ENCODE data around the gene RRBP1.

The RRBP1 gene

DNA sequence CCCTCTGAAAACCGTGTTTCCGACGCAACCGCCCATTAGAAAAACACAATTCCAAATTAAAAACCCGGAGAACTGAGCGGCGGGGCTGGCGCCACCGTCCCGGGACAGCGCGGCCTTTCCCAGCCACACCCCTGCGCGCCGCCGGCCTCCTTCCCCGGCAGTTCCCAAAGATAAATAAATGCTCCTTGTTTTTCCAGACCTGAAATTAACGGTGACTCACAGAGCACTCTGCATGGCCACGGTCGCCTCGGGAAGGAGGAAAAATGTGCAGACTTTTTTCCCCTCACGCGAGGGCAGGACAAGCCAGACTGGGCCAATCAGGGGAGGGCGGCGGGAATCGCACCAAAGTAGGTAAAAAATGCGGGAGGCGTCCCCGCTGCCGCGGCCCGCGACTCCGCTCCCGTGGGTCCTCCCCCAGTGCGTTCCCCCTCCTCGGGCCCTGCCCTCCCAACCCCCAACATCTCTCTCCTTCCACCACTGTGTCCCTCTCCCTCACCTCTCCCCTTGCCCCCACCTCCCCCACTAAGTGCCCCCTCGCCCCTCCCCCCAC is 113.0 kb downstream of the RRBP1 start:
- H3K9ac ChIP-seq (ENCODE audit: low read length), result no peak overlapping the region
- H2AFZ ChIP-seq (ENCODE audit: low read length), result no peak overlapping the region
- H3K79me2 ChIP-seq (ENCODE audit: low read length), result peaks cover 41% of the 10 kb centered on the region
- H3K4me1 ChIP-seq (ENCODE audit: low read length), result peaks cover 10% of the 10 kb centered on the region
- peak overlapping the region; percentile 56; the same call in 1 of the 2 replicates for H3K4me2 ChIP-seq (ENCODE audit: low read depth, low read length)
- H3F3A ChIP-seq (ENCODE audit: insufficient read depth, low read length), result 0 out of 2 replicates have a peak, but pooled peaks cover 6% of the 10 kb centered on the region
- H3K9me3 ChIP-seq (replicated peaks; ENCODE audit: insufficient read depth, low read length), result no peaks in the 10 kb centered on the region
- TF ChIP-seq, protein P1, sequence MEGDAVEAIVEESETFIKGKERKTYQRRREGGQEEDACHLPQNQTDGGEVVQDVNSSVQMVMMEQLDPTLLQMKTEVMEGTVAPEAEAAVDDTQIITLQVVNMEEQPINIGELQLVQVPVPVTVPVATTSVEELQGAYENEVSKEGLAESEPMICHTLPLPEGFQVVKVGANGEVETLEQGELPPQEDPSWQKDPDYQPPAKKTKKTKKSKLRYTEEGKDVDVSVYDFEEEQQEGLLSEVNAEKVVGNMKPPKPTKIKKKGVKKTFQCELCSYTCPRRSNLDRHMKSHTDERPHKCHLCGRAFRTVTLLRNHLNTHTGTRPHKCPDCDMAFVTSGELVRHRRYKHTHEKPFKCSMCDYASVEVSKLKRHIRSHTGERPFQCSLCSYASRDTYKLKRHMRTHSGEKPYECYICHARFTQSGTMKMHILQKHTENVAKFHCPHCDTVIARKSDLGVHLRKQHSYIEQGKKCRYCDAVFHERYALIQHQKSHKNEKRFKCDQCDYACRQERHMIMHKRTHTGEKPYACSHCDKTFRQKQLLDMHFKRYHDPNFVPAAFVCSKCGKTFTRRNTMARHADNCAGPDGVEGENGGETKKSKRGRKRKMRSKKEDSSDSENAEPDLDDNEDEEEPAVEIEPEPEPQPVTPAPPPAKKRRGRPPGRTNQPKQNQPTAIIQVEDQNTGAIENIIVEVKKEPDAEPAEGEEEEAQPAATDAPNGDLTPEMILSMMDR (IDR thresholded peaks at IDR 0.05; ENCODE audit: low read length), result no peak
- TF ChIP-seq EZH2 (optimal IDR thresholded peaks at IDR 0.05; ENCODE audit: low read depth, low read length) (no peak), EZH2phosphoT487 (IDR thresholded peaks at IDR 0.05; ENCODE audit: low read length) (no peak)
- no peaks in the 10 kb centered on the region for H3K27me3 ChIP-seq (replicated peaks; ENCODE audit: insufficient read depth, low read length)
- no peak overlapping the region for H3K27ac ChIP-seq (ENCODE audit: low read length)
- H3K4me3 ChIP-seq (ENCODE audit: low read length), result peak overlapping the region; percentile 33; the same call in 1 of the 2 replicates
- H4K20me1 ChIP-seq (ENCODE audit: insufficient read depth, low read length), result no peaks in the 10 kb centered on the region
- no peaks in the 10 kb centered on the region for H3K9me2 ChIP-seq (replicated peaks; ENCODE audit: insufficient read depth, low read length)
- no peaks in the 10 kb centered on the region for H3K36me3 ChIP-seq (replicated peaks; ENCODE audit: insufficient read depth, low read length)
- no peak for DNase-seq

DNA sequence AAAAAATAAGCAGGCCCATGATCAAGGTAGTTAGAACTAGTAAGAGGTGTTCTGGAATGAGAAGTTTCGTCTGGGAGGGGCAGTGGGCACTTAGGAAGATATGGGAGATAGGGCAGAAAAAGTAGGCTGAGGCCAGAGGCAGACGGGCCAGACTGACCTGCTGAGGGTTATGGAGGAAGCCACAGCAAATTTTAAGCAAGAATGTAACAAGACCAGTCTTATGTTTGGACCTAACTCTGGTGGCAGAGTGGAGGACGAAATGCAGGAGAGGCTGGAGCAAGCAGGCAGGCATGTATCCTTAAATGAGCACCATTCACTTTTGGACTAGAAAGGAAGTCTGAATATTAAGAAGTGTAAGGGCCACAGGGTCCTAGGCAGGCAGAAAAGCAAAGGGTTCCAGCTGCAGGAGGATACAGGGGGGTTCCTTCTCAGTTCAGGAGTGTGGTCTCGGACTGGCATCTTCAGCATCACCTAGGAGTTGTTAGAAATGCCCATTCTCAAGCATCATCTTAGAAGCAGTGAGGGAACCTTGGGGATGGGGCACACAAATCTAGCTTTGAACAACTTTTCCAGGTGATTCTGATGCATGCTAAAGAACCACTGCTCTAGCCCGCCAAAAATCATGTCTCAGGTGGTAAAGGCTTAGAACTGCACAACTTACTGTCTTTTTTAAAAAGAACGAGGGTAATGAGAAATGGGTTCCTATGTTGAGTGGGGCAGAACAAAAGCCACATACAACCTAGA is 113.8 kb downstream of the RRBP1 start:
- Histone ChIP-seq H3K27ac (ENCODE audit: low read length) (no peak overlapping the region), H3K79me2 (ENCODE audit: low read length) (peaks cover 33% of the 10 kb centered on the region), H3K36me3 (replicated peaks; ENCODE audit: insufficient read depth, low read length) (no peaks in the 10 kb centered on the region), H3F3A (ENCODE audit: insufficient read depth, low read length) (0 out of 2 replicates have a peak, but pooled peaks cover 6% of the 10 kb centered on the region), H3K9ac (ENCODE audit: low read length) (no peak overlapping the region), H3K4me3 (ENCODE audit: low read length) (no peak overlapping the region), H3K4me2 (ENCODE audit: low read depth, low read length) (no peak overlapping the region), H3K9me3 (replicated peaks; ENCODE audit: insufficient read depth, low read length) (no peaks in the 10 kb centered on the region), H3K9me2 (replicated peaks; ENCODE audit: insufficient read depth, low read length) (no peaks in the 10 kb centered on the region), H4K20me1 (ENCODE audit: insufficient read depth, low read length) (no peaks in the 10 kb centered on the region), H3K27me3 (replicated peaks; ENCODE audit: insufficient read depth, low read length) (no peaks in the 10 kb centered on the region), H2AFZ (ENCODE audit: low read length) (no peak overlapping the region), H3K4me1 (ENCODE audit: low read length) (peaks cover 10% of the 10 kb centered on the region)
- no peak for DNase-seq
- TF ChIP-seq EZH2 (optimal IDR thresholded peaks at IDR 0.05; ENCODE audit: low read depth, low read length) (no peak), EZH2phosphoT487 (IDR thresholded peaks at IDR 0.05; ENCODE audit: low read length) (no peak)
- TF ChIP-seq, protein P1 (IDR thresholded peaks at IDR 0.05; ENCODE audit: low read length), result no peak

DNA sequence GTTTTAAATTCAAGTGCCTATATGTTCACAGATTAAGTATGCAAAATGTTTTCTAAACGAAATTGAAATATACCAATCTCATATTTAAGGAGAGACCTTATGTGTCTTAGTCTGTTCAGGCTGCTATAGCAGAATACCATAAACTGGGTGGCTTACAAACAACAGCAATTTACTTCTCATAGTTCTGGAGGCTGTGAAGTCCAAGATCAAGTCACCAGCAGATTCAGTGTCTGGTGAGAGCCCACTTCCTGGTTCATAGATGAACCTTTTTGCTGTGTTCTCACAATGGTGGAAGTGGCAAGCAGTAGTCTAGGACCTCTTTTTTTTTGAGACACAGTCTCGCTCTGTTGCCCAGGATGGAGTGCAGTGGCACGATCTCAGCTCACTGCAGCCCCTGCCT is 115.7 kb downstream of the RRBP1 start:
- Histone ChIP-seq H4K20me1 (ENCODE audit: insufficient read depth, low read length) (no peaks in the 10 kb centered on the region), H3K36me3 (replicated peaks; ENCODE audit: insufficient read depth, low read length) (no peaks in the 10 kb centered on the region), H3K9me2 (replicated peaks; ENCODE audit: insufficient read depth, low read length) (no peaks in the 10 kb centered on the region), H3K4me1 (ENCODE audit: low read length) (no peaks in the 10 kb centered on the region), H3K27me3 (replicated peaks; ENCODE audit: insufficient read depth, low read length) (no peaks in the 10 kb centered on the region), H3K9me3 (replicated peaks; ENCODE audit: insufficient read depth, low read length) (no peaks in the 10 kb centered on the region), H3K27ac (ENCODE audit: low read length) (no peak overlapping the region), H3K9ac (ENCODE audit: low read length) (no peak overlapping the region), H3K79me2 (ENCODE audit: low read length) (peaks cover 14% of the 10 kb centered on the region), H2AFZ (ENCODE audit: low read length) (no peak overlapping the region), H3K4me3 (ENCODE audit: low read length) (no peak overlapping the region), H3K4me2 (ENCODE audit: low read depth, low read length) (no peak overlapping the region), H3F3A (ENCODE audit: insufficient read depth, low read length) (0 out of 2 replicates have a peak, but pooled peaks cover 6% of the 10 kb centered on the region)
- no peak for DNase-seq
- TF ChIP-seq, protein P1 (IDR thresholded peaks at IDR 0.05; ENCODE audit: low read length), result no peak
- TF ChIP-seq EZH2phosphoT487 (IDR thresholded peaks at IDR 0.05; ENCODE audit: low read length) (no peak), EZH2 (optimal IDR thresholded peaks at IDR 0.05; ENCODE audit: low read depth, low read length) (no peak)
